GM06990 (cell line): ENCODE measurements around the gene ZNF366.
"Not testable (repeated sequence)": the region's sequence is repeated elsewhere in the genome, so short reads cannot be mapped to it uniquely, and the experiment has no call there.

Experiments
- DNase-seq: peaks from one replicate; pipeline ENCODE4 v3.0.0-alpha.2; 2011; ENCODE audit not compliant: insufficient read length; ENCODE audit errors: extremely low read depth
- H3K27me3 ChIP-seq: replicated peaks from 2 replicates; pipeline ENCODE4 v1.6.0; 2011; ENCODE audit warnings: low read length; ENCODE audit not compliant: control insufficient read depth, insufficient read depth
- H3K36me3 ChIP-seq: 2 replicates; pipeline ENCODE4 v1.5.1; 2011; ENCODE audit warnings: low read length; ENCODE audit not compliant: control insufficient read depth, insufficient read depth
- H3K4me3 ChIP-seq: replicated peaks from 2 replicates; pipeline ENCODE4 v1.5.1; 2011; ENCODE audit warnings: low read depth, mild to moderate bottlenecking, control low read depth, low read length
- CTCF ChIP-seq: IDR thresholded peaks from 2 replicates; pipeline ENCODE4 v1.5.1; 2011; ENCODE audit warnings: low read length, control low read depth, mild to moderate bottlenecking, inconsistent platforms; ENCODE audit not compliant: insufficient read depth, poor library complexity, severe bottlenecking

ZNF366 gene

GRCh38 chr5:72408127-72408526, 99.1 kb downstream of the ZNF366 start:
- Histone ChIP-seq H3K4me3 (no peak overlapping the region), H3K27me3 (no peaks in the 10 kb centered on the region), H3K36me3 (no peaks in the 10 kb centered on the region)
- no peak for DNase-seq
- no peak for TF ChIP-seq CTCF

DNA sequence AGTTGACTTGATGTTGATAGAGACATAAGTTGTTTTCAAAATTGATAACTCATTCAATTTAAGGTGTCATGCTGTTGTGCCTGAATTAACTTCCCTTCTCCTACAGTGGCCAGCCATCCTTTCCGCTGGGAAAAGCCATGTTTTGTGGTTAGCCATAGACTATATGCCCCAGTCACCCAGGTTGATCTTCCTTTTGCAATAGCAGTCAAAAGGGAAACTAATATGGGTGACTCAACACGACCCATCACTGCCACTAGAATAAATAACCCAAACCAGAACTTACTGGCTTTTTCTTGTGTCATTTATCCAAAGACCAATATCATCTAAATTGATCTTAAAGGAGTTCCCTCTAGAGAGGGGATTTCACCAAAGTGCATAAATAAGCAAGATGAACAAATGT, 99.7 kb downstream of the ZNF366 start:
- DNase-seq: no peak
- no peak for TF ChIP-seq CTCF
- no peaks in the 10 kb centered on the region for H3K36me3 ChIP-seq
- no peak overlapping the region for H3K4me3 ChIP-seq
- no peaks in the 10 kb centered on the region for H3K27me3 ChIP-seq

- no peaks in the 10 kb centered on the region for H3K36me3 ChIP-seq
- H3K4me3 ChIP-seq: no peak overlapping the region
- DNase-seq: no peak
- no peaks in the 10 kb centered on the region for H3K27me3 ChIP-seq
- no peak for TF ChIP-seq CTCF
Observed at GRCh38 chr5:72407078-72407477, 100.1 kb downstream of the ZNF366 start.

- not testable (repeated sequence) for DNase-seq, H3K4me3 ChIP-seq, H3K36me3 ChIP-seq, H3K27me3 ChIP-seq
Observed at GRCh38 chr5:72404771-72405170, 102.4 kb downstream of the ZNF366 start.

DNA sequence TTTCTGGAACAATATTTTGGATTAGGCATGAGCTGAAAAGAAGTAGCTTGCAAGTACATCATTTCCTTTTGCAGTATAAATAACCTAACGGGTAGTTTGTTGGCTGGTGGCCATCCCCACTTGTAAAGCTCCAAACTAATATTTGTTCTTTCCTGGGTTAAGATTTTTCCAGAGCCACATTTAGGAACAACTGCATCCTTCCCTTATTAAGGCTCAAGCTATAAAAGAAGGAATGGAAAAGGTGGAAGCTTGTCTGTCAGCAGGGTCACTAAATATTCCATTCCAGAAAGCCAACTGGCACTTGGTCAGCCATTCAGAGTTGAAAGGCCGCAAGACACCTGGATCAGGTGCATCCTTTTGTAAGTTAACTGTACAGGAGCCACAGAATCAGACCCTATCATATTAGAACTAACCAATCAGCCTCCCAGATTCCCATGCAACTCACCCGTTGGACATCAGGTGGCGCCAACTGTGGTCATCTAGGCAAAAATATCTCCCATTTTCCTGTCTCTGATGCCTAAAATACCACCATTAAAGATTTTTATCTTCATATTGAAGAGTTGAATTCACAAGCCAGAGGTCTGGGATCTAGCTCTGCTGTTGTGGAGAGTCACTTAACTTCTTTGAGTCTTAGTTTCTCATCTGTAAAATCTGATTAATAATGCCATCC, 104.1 kb downstream of the ZNF366 start:
- no peaks in the 10 kb centered on the region for H3K27me3 ChIP-seq
- DNase-seq: no peak
- H3K36me3 ChIP-seq: no peaks in the 10 kb centered on the region
- H3K4me3 ChIP-seq: no peak overlapping the region
- TF ChIP-seq CTCF: peak; percentile 30

DNA sequence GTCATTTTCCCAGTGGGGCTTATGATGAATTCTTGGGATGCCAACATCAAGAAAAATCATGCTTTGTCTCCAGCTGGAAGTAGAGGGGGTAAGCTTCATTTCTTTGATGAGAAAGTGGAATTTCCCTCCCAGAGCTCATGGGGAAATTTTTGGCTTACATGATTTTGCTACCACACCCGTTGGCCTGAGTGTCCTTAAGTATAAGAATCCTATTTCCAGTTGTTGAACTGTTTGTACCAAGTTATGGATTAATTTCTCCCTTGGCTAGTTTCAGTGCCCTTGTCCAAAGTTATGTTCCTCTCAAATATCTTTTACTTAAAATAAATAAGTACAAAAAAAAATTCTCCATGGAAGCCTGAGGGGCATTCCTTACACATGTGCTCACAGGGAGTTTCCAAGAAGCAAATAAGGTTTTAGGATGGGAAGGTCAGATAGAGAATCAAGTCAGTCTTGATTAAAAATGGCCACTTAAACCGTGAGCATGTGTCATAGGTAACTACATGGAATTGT, 104.8 kb downstream of the ZNF366 start:
- no peak for DNase-seq
- Histone ChIP-seq H3K4me3 (no peak overlapping the region), H3K27me3 (no peaks in the 10 kb centered on the region), H3K36me3 (no peaks in the 10 kb centered on the region)
- no peak for TF ChIP-seq CTCF
